ENCODE measurements around the gene XK.
"Not testable (repeated sequence)": the region's sequence is repeated elsewhere in the genome, so short reads cannot be mapped to it uniquely, and the experiment has no call there.

Gene XK

GRCh38 chrX:37754516-37754915 is 68.9 kb downstream of the XK start:
- no peak for DNase-seq (ENCODE audit: low spot score)

GRCh38 chrX:37755025-37755424 is 69.4 kb downstream of the XK start:
- DNase-seq (ENCODE audit: low spot score) = peak; percentile 2

- DNase-seq (ENCODE audit: low spot score) = no peak
Measured at GRCh38 chrX:37757082-37757481, 71.5 kb downstream of the XK start.

DNA sequence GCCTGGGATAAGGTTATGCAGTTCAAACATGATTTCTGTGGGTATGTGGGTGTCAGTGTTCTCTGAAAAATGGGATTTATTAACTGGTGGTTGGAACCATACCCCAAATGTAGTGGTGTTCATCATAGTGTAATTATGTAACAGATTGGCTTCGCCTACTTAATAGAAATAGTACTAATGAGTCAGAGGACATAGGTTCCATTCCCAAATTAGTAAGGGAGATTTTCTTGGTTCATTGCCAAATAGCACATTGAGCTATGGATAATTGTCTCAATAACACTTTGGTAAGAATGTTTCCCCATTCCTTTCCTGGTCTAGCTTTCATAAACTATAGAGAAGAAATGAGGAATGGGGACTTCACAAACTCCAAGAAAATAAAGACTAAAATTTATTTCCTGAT is 73.8 kb downstream of the XK start:
- no peak for DNase-seq (ENCODE audit: low spot score)

DNA sequence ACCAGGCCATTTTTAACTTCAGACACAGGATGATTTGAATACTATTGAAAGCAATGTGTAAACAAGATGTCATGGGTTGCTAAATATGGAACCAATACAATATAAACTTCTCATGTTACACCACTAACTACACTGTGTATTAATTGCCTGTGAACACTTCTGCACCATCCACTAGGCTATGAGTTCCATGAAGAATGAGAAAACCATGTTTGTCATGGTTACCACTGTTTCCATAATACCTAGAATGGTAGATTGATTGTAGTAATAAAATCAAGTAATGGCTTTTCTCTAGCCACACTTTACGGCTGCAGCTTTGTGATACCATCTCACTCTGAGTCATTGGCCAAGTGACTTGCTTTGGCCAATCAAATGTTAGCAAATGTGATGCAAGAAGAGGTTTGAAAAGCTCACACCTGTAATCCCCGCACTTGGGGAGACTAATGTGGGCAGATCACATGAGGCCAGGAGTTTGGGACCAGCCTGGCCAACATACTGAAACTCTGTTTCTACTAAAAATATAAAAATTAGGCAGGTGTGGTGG is 74.4 kb downstream of the XK start:
- no peak for DNase-seq (ENCODE audit: low spot score)

DNA sequence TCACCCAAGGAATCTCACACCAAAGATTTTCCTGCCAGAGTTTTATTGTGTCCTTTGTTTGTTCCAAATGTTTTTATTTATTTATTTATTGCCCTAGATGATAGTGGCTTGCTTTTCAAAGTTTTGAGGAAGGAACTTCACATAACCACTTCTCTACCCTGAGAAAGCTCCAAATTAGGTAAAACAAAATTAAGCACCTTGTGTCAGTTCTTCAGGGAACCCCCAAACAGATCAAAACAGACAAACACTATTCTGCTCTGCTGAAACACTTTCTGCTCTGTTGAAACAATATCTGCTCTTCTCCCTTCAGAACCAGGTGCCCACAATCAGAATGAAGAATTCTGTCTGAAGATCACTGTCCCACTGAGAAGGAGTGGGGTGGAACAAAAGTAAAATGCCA is 77.8 kb downstream of the XK start:
- no peak for DNase-seq (ENCODE audit: low spot score)

DNA sequence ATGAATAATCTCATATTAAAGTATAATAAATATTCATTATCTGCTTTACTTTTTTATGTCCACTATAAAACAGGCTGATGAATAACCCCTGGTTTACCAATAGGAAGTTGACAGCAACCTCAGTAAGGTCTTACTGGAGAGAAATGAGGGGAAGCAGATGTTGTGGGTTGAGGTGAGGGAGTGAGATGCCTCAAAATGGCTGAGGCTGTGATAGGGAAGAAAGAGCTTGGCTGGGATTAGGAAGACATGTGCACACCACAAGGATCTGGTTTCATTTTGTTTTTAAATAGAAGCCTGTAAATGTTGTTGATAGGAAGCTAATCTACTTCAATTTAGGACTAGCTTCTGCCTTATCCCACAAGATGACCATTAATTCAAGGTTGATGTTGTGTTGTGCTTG is 79.9 kb downstream of the XK start:
- no peak for DNase-seq (ENCODE audit: low spot score)

DNA sequence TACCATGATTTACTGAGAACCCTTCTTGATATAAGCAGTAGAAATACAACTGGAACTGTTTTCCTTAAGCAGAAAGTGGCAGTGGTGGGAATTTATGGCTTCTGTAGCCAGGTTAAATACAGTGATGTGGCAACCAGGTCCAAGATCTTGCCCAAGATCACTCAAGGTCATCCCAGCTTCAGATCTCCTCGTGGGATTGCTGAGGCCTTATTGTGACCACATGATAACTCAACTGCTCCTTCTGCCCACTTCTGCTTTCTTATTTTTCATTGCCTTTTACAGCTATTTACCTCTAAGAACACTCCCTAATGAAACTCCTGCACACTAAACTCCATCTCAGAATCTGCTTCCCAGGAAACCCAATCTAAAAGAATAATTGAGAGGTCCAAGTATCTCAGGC is 81.8 kb downstream of the XK start:
- no peak for DNase-seq (ENCODE audit: low spot score)

DNA sequence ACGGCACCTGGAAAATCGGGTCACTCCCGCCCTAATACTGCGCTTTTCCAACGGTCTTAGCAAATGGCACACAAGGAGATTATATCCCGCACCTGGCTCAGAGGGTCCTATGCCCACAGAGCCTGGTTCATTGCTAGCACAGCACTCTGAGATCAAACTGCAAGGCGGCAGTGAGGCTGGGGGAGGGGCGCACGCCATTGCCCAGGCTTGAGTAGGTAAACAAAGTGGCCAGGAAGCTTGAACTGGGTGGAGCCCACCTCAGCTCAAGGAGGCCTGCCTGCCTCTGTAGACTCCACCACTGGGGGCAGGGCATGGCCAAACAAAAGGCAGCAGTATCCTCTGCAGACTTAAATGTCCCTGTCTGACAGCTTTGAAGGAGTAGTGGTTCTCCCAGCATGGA is 83.3 kb downstream of the XK start:
- not testable (repeated sequence) for DNase-seq (ENCODE audit: low spot score)

GRCh38 chrX:37776283-37776986 is 90.8 kb downstream of the XK start:
- no peak for DNase-seq (ENCODE audit: low spot score)

DNA sequence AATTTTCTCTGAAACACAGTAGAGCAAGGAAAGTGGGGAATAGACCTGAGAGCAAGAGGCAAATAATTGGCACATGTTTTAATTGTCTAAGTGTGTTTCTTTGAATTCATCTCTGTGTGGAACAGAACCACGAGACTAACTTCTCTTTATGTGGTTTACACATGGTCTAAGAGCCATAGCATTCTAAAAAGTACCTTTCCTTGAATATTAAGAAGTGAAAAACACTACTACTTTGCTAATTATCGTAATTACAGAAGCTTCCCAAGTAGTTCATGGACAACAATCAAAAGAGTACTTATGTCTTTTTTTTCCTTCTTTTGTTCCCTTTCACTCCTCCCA is 91.4 kb downstream of the XK start:
- no peak for DNase-seq (ENCODE audit: low spot score)

DNA sequence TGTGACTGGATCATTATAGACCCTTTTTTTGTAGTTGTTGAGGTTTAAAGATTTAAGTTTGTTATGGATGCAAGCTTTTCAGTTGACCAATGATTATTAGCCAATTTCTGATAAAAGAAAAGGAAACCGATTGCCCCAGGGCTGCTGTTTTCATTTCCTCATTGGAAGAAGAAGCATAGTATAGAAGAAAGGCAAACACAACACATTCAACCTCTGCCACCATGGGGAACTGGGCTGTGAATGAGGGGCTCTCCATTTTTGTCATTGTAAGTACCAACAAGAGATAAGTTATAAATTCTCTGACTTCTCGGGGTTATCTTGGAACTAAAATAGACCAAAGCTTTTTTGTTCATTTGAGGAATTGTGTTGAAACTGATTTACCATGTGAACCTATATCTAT is 94.3 kb downstream of the XK start, which contains the start of gene CYBB:
TSS of gene CYBB (plus strand) at position 203 of the 400 bp plus-strand sequence. CDS start at position 222, 19 bp downstream.
- DNase-seq (ENCODE audit: low spot score) = no peak

DNA sequence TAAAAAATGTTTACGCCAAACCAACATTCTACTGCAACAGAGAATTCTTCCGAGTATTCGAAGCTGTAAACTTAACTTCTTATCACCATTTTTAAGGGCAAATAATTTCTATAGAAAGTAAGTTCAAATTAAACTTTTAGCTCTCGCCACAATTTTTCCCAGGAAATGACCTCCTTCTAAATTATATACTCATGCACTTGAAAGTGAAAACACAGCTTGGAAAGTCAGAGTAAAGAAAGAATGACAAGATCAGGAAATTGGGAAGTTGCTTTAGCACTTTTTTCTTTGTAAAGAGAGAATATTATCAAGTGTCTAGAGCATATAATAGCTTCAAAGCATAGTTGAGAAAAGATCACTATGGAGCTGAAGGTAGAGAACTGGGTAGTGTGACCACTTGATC is 95.5 kb downstream of the XK start:
- DNase-seq (ENCODE audit: low spot score) = no peak
